ENCODE measurements around the gene TCF19.

DNA sequence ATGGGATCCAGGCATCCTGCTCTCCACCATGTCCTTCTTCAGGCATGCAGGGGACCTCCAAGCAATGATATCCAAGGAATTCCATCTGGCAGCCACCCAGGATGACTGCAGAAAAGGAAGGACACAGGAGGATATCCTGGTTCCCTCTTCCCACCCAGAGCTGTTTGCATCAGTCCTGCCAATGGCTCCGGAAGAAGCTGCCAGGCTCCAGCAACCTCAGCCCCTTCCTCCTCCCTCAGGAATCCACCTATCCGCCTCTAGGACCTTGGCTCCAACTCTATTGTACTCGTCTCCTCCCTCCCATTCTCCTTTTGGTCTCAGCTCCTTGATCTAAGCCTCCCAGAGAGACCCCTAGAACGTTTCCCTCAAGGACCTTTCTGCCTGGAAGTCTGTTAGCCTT lies 18.8 kb upstream of the TCF19 start:
- TF ChIP-seq, protein P1, sequence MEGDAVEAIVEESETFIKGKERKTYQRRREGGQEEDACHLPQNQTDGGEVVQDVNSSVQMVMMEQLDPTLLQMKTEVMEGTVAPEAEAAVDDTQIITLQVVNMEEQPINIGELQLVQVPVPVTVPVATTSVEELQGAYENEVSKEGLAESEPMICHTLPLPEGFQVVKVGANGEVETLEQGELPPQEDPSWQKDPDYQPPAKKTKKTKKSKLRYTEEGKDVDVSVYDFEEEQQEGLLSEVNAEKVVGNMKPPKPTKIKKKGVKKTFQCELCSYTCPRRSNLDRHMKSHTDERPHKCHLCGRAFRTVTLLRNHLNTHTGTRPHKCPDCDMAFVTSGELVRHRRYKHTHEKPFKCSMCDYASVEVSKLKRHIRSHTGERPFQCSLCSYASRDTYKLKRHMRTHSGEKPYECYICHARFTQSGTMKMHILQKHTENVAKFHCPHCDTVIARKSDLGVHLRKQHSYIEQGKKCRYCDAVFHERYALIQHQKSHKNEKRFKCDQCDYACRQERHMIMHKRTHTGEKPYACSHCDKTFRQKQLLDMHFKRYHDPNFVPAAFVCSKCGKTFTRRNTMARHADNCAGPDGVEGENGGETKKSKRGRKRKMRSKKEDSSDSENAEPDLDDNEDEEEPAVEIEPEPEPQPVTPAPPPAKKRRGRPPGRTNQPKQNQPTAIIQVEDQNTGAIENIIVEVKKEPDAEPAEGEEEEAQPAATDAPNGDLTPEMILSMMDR (IDR thresholded peaks at IDR 0.05; ENCODE audit: extremely low read depth in 1 of 2, insufficient read depth in 1 of 2, low read depth in 1 of 2, low read length in 2 of 2) = no peak
- TF ChIP-seq EZH2 (IDR thresholded peaks at IDR 0.05; ENCODE audit: borderline replicate concordance, low read depth, low read length, severe bottlenecking) (no peak), POLR2A (IDR thresholded peaks at IDR 0.05; ENCODE audit: low read depth, low read length) (no peak), POLR2AphosphoS5 (IDR thresholded peaks at IDR 0.05; ENCODE audit: insufficient read depth, low read depth, low read length) (no peak), FOS (IDR thresholded peaks at IDR 0.05; ENCODE audit: borderline replicate concordance, insufficient read depth, low read length) (no peak), GATA2 (IDR thresholded peaks at IDR 0.05; ENCODE audit: insufficient read depth, insufficient read length, low read depth, low read length) (no peak), MYC (IDR thresholded peaks at IDR 0.05; ENCODE audit: low read depth, low read length) (no peak), JUN (IDR thresholded peaks at IDR 0.05; ENCODE audit: borderline replicate concordance, insufficient read depth, insufficient read length, low read depth) (no peak)
- TF ChIP-seq, protein P2, sequence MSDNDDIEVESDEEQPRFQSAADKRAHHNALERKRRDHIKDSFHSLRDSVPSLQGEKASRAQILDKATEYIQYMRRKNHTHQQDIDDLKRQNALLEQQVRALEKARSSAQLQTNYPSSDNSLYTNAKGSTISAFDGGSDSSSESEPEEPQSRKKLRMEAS (IDR thresholded peaks at IDR 0.05; ENCODE audit: insufficient read depth, insufficient read length) = no peak

Data from endothelial cell of umbilical vein (primary cell).